Muscle of back (tissue), 11 donors: ENCODE measurements around the gene AFF3. TPM values are rescaled to one million over a fixed set of nuclear protein-coding genes. Genes with fewer than 3 reads are reported as not detected.
A peak's percentile ranks its signal among the peaks of the same experiment; 100 is the strongest.

Experiments
- DNase-seq, 3 donors: peaks; one replicate each; pipeline versions ENCODE4 v3.0.0 to v3.0.0-alpha.2; 2013
- polyA plus RNA-seq, 10 donors: library from polyadenylated mRNA; unstranded; fragments of 120-200 nt; gene quantifications; one replicate each; pipeline ENCODE4 v1.2.1, GENCODE V29; 2013; ENCODE audit not compliant: insufficient read length in 10 of 10

The AFF3 gene
- polyA plus RNA-seq, 10 donors = 2.9 to 7.0 (median 4.0) TPM

DNA sequence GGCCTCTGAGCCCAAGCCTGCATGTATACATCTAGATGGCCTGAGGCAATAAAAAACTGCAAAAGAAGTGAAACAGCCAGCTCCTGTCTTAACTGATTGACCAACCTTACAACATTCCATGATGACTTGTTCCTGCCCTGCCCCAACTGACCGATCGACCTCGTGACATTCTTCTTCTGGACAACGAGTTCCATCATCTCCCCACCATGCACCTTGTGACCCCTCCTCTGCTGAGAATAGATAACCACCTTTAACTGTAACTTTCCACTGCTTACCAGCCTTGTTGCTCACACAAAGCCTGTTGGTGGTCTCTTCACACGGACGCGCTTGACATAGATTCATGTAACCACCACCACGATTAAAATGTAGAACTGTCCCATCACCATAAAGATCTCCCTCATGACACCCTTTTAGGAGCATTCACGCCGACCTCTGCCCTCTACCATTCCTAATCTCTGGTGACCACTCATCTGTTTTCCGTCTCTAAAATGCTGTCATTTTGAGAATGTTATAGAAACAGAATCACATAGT lies 532.5 kb downstream of the AFF3 start:
- no peak for DNase-seq

DNA sequence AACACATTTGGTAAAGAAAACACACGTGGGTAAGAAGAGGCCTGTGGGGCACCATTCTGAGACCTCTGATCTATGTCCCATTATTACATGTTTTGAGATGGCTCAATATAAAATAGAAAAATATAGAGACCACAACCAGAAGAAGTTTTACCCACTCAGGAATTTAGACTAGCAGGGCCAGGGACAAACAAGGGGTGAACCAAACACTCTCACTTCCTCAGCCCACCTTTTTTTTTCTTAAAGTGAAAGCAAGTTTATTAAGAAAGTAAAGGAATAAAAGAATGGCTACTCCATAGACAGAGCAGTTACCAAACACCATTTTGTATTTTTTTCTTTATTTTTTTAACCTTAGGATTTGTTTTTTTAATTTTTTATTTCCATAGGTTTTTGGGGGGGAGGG lies 533.5 kb downstream of the AFF3 start:
- no peak for DNase-seq

DNA sequence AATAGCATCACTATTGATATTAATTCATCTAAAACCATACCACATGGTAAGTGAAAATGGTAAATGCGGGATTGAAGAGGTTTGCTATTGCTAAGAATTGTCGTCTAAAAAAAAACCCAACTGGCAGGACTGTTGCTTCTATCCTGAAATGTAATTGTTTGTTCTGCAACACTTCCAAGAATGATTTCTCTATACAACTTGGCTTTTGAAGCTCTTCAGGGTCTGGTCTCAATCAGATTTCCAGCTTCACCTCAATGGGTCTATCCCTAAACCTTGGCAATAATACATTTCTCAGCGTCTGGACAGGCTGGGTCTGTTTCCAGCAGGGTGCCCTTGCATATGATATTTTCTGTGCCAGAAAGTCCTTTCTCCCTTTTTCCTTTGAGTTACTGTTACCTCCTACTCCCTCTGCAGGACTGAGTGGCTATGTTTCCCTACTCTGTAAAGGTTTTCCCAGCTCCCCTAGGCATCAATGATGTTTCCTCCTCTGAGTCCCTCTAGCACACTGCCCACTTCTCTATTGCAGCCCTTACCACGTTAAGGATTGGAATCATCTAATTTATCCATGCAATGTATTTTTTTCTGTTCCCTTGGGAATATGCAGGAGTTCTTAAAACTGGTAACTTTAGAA lies 534.4 kb downstream of the AFF3 start:
- DNase-seq = peak; percentile 21 to 68 (median 23)

DNA sequence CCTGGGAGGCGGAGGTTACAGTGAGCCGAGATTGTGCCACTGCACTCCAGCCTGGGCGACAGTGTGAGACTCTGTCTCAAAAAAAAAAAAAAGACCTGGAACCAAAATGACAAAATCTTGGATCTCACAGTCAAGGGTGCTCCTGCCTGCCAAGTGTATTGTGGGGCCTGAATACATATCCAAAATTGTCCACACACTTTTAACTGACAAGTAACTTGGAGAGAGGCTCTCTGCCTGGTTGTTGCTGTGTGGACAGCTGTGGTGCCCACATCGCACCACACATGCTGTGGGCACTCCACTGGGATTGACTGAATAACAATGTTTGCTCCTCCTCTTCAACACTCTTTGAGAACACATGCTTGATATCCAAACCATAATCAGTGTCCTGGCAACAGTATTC lies 534.9 kb downstream of the AFF3 start:
- DNase-seq = peak in 1 of 3 donors; percentile 22

DNA sequence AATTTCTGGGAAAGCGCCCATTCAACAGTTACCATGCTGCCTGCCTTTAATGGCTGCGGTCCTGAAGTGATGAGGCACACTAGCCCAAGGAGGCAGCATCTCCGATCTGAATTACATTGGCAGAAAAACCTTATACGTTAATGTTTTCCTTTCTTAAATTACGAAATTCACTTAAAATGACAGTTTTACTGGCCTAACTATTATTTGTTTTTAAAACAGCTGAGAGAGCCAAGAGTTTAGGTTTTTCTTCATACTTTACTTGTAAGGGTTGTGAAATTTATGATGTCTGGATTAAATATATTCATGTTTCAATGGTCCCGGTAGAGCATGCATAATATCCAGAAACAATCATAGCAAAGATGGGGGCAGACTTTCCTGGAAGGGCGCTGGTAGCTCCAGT lies 537.4 kb downstream of the AFF3 start:
- DNase-seq = peak; percentile 24 to 72 (median 42)

DNA sequence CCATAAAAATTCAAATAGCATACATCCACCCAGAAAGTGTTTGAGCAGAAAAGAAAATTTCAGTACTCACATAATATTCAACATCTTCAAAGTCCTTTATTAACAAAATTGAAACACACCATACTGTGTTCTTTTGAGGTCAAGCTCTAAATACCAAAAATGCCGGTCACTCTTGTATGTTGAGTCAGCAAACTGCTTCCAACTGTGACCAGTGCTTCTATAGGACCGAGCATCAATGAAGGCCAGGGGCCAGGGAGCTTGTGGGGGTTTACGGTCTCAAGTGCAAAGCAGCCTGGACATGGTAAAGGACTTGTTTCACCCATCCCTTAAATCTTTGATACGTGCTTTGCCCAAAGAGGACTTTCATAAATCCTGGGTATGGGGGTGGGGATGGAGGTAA lies 539.9 kb downstream of the AFF3 start:
- peak in 1 of 3 donors; percentile 39 for DNase-seq

DNA sequence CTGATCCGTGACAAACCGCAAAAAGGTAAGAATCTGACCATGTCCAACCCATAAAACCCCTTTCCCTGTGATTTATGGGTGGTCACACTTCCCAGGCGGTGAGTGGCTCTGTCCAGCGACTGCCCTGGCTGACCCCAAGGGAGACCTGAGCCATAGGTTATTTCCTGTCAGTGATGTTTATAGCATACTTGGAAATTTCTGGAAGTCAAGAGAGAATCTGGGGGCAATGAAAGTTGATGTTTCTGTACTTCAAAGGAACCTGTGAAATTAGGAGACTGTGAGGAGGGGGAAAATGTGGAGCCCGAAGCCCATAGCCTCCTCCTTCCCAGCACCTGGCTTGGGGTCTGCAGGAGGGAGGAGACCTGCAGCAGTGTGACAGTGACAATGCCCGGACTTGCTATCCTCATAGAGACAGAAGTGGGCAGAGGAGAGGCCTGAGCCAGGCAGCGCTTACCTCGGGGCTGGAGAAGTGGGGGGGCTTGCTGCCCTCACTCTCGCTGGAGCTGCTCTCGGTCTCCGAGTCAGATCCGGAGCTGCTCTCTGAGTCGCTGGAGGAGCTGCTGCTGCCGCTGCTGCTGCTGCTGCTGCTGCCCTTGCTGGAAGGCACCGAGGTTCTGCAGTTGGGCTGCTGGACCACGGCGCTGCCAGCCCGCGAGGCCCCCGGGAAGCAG lies 541.3 kb downstream of the AFF3 start:
- DNase-seq = no peak

DNA sequence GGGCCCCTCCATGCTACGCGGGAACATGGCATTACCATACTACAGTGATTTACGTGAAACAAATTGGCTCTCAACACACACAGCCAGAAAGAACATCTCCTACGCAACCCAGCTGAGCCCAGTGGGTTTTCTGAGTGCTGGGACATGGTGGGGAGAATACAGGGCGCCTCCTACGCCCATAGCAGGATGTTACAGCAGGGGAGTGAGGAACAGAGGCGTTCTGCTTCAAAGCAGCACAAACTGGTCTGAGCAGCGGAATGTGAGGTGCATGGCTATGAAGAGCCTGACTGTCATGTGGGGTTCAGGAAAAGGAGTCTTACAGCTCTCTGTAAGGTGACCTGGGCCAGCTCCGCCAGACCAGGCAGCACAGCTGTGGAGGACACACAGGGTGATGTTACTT lies 543.9 kb downstream of the AFF3 start:
- DNase-seq = no peak

DNA sequence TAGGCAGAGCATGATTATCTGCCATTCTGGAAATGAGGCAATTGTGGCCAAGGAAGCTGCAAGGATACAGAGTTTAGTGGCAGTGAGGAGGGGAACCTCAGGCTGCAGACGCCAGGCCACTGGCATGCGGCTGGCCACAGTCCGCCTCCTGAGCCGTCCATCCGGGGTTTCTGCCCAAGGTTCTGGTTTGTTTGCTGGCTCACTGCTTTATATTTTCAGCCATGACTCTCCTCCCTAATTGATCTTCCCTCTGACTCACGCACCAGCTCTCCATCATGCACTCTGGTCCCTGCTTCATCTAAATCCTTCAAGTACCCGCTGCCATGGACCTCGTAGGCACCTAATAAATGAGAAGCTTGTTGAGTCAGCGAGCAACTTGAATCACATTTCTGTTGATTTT lies 544.8 kb downstream of the AFF3 start:
- DNase-seq = no peak

DNA sequence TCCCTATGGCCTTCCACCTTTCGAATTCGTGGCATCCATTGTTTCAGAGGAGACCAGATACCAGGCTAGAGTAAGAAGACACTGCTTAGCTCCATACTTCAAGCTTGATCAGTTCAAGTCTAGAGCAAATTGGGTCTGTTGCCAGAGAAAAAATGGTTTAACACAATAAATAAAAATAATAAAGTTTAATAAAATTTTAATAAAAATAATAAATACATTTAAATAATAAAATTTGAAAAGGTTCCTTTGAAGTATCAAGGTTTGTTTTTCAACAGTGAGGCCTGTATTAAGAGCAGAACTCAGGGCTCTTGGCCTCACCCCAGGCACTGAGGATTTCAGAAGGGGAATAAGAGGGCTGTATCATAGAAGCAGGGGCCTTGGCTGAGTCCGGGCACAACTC lies 547.0 kb downstream of the AFF3 start:
- no peak for DNase-seq

DNA sequence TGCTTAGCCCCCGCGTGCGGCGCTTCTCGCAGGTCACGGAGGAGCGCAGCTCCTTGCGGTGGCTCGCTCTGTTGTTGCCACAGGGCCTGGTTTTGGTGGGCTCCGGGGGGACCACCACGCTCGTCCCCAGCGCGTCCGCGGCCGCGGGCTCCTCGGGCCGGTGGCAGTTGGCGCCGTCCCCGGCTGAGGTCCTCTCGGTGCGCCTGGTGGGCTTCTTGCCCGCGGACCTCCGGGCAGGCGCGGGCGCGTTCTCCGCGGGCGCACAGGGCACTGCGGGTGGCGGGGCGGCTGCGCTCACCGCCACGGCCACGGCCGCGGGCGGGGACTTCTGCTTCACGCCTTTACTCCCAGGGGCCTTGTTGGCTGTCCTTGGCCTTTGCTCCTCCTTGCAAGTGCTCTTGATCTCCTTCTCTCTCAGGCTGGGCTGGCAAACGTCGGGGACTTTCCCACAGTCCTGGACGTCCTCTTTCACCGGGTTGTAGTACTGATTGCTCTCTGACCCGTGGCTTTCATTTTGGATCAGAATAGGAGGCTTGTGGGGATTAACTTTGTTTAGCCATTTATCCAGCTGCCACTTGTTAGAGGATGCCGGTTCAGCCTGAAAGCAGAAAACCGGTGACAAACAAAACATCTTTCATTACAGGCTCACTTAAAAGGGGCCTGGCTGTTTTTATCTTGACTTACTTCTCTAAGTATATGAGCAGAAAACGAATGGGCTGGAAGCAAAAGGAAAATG lies 548.5 kb downstream of the AFF3 start:
- DNase-seq = no peak

DNA sequence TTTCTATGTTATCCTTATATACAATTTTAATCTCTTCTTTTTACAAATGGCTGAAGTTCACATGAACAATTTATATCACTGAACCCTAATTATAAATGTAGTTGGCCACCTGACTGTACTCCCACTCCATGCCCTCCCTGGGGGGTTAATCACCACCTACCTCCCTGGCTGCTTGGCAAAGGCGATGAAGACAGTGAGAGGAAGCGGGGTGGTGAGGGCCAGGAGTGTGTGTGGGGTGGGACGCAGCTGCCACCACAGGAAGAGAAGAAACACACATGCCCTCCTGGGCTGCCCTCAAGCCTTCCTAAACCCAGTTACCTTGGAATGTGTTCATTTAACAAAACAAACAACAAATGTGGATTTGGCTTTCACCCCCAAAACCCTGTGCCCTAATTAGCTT lies 565.6 kb downstream of the AFF3 start:
- no peak for DNase-seq

DNA sequence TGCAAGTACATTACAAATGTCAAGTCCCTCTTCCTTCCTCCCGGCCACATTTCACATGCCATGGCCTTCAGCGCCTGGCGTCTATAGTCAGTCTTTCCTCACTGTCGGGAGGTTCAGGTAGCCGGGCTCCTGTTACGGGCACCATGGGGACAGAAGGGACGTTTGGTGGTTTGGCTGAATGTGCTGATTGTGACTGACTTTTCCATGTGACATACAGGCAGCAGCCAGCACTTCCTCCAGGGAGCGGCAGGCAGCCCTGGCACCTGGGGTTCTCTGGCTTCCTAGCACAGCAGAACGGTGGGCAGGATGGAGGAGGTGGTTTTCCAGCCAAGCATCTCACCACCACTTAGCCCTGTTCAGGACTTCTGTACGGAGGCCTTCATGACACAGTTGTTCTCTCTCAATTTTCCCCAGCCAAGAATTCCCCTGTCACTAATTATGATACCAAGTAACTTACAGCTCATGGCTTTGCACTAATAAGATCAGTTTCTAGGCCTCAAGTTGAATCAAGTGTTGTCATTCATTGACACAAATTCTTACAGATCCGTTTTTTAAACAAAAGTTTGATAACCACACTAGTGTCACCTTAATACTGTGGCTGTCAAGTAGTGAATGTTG lies 568.6 kb downstream of the AFF3 start:
- DNase-seq = no peak

DNA sequence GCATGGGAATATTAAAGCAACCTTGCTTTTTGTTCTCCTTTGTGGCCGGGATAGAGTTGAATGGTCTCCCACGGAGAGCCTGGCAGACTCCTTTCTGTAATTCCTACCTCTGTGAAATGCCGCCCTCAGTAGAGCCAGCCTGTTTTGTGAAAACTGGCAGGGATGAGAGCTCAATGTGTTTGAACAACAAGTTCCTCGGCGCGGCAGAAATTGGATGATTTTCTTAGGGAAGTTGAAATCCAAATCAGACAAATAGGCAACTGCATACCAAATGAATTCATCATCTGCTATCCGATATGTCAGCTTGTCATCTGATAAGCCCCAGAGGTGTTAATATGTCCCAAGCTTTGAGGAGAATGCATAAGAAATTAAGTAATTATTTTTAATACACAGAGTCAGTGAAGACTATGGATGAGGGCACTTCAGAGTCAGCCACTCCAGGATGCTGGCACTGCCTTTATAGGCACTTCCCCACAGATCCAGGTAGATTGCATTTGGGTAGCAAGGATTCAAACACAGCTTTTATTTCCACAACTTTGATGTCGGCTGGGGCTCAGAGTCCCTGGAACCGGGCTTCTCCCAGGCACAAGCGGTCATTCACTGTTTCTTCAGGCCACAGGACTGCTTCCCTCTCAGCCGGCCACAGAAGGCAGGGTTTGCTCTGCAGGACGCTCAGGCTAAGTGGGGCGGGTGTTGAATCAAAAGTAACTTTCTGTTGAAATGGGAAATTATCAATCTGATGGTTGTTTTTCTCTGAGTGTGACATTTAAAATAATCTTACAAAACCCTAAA lies 569.8 kb downstream of the AFF3 start:
- no peak for DNase-seq

DNA sequence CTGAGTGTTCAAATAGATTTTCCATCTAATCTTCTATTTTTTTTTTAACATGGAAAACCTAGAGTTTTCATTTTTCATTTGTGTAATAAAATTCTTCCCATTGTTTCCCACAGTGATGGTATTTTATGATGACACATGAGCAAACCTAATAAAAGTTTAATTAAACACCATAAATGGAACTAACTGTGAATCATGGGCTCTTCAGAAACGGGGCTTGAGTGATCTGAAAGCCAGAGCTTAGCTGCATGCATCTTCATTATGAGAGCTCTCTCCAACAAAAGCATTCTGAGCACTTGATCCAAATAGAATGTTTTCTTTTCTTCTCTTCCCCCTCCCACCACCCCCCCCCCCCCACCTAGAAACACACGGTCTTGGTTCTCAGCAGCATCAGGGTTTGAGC lies 570.4 kb downstream of the AFF3 start:
- DNase-seq = no peak

DNA sequence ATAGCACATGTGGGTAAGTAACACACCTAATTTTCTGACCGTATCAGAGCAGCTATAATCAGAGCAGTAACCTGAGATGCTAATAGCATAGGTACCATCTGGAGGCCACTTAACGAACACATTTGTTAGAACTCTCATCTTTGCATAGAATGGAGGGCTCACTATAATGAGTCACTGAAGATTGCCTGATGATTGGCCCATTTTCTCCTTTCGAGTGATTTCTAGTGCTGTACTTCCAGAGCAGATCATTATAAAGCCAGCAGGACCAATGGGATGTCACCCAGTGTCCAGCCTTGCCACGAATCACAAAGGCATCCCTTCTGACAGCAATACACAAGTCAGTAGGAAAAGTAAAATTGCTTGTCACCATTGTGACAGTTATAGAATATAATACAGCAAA lies 570.9 kb downstream of the AFF3 start:
- no peak for DNase-seq

DNA sequence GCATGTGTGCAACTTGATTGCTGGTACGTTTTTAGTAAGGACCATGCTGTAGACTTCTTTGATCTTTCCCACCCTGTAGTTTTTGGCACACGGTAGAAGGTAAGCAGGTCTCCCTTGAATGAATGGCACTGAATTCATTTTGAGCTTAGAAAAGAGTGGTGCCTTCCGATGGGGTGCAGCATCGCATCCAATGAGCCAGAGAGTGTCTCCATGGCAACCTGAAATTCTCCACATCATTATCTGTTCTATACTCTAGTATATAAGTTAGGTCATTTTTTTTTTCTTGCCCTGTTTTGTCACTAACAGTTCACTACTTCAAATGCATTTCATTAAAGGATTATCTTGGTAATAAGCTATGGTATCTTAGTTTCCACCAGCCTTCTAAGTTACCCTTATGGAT lies 571.4 kb downstream of the AFF3 start:
- no peak for DNase-seq

DNA sequence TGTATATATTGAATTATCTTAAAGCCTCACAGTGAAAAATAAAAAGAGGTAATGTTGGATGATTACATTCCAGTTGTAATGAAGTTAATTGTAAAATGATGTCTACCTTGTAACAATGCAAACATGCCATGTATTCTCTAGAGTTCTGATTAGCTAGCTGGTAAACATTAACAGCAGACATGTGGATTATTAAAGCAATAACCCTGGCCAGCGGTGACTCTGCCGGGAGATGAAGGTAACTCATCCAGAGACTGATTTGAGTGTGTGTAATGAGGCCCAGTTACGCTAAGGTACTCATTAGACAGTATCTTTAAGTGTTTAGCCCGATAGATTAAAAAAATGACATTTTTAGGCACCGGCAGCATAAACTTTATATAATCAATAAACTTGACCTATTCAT lies 573.0 kb downstream of the AFF3 start:
- no peak for DNase-seq

DNA sequence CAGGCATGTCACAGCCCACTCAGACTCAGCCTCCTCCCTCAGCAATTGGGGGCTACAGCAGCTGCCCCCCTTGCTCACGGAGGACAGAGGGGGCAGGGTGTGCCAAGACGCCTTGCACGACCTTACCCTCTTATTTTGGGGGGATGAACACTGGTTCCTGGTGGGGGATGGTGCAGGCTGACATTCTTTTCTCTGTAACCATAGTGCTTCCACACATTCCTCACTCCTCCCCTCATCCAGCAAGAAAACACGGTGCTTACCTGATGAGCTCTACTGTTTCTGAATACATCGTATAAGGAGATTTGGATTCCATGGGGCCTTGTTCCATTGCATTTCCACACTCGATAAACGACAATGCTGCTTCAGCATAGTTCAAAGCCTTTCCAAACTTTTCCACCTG lies 577.2 kb downstream of the AFF3 start:
- DNase-seq = no peak

DNA sequence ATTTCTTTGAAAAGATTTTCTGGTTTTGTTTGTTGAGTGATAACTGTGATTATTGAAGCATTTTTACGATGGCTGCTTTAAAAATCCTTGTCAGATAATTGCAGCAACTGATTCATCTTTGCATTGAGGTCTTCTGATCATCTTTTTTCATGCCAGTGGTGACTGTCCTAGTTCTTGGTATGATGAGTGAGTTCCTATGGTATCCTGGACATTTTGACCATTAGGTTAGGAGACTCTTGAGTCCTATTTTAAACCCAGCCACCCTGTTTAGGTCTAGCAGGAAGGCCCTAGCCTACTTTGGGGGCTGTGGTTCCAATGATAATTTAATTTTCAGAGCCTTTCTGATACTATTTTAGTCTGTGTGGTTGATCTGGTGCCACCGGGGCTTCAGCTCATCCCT lies 579.9 kb downstream of the AFF3 start:
- no peak for DNase-seq

DNA sequence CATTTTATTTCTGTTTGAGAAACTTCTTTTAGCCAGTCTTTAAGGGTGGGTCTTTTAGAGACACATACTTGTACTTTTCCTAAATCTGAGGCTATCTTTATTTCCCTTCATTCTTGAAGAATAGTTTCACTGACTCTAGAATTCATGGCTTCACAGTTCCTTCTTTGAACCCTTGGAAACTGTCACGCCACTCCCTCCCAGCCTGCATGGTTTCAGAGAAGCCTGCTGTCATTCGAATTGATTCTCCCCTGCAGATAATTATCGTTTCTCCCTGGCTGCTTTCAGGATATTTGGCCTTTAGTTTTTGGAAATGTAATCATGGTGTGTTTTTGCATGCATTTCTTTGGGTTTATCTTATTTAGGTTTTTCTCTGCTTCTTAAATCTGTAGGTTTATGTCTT lies 580.6 kb downstream of the AFF3 start:
- DNase-seq = no peak
